Measurements from ENCODE around the gene CCIN. TPM values are rescaled to one million over a fixed set of nuclear protein-coding genes. Genes with fewer than 3 reads are reported as not detected.
"Not testable (repeated sequence)": the region's sequence is repeated elsewhere in the genome, so short reads cannot be mapped to it uniquely, and the experiment has no call there.

Gene CCIN
- total and polyA plus RNA-seq, 12 donors = 0.12 to 0.15 TPM; not detected in 10

GRCh38 chr9:36177571-36177970, 8.4 kb downstream of the CCIN start:
- TF ChIP-seq, protein P1, sequence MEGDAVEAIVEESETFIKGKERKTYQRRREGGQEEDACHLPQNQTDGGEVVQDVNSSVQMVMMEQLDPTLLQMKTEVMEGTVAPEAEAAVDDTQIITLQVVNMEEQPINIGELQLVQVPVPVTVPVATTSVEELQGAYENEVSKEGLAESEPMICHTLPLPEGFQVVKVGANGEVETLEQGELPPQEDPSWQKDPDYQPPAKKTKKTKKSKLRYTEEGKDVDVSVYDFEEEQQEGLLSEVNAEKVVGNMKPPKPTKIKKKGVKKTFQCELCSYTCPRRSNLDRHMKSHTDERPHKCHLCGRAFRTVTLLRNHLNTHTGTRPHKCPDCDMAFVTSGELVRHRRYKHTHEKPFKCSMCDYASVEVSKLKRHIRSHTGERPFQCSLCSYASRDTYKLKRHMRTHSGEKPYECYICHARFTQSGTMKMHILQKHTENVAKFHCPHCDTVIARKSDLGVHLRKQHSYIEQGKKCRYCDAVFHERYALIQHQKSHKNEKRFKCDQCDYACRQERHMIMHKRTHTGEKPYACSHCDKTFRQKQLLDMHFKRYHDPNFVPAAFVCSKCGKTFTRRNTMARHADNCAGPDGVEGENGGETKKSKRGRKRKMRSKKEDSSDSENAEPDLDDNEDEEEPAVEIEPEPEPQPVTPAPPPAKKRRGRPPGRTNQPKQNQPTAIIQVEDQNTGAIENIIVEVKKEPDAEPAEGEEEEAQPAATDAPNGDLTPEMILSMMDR (IDR thresholded peaks at IDR 0.05) = no peak
- Histone ChIP-seq H3K9me3 (no peaks in the 10 kb centered on the region), H3K27ac (no peak overlapping the region), H3K27me3 (peaks cover 0 to 3% (median 0%) of the 10 kb centered on the region in 7 donors), H3K4me3 (no peak overlapping the region), H3K4me1 (no peaks in the 10 kb centered on the region), H3K36me3 (no peaks in the 10 kb centered on the region)
- WGBS, 2 donors = 76 to 79% methylated on average over 4 of the region's 4 CpGs
- intact Hi-C loops (cut with DNase I) = no loop called here
- ATAC-seq (no peak), DNase-seq (no peak)

DNA sequence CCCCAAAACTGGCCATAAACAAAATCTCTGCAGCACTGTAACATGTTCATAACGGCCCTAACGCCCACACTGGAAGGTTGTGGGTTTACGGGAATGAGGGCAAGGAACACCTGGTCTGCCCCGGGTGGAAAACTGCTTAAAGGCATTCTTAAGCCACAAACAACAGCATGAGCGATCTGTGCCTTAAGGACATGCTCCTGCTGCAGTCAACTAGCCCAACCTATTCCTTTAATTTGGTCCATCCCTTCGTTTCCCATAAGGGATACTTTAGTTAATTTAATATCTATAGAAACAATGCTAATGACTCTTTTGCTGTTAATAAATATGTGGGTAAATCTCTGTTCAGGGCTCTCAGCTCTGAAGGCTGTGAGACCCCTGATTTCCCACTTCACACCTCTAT, 11.1 kb downstream of the CCIN start:
- intact Hi-C loops (cut with DNase I) = not testable (repeated sequence)

DNA sequence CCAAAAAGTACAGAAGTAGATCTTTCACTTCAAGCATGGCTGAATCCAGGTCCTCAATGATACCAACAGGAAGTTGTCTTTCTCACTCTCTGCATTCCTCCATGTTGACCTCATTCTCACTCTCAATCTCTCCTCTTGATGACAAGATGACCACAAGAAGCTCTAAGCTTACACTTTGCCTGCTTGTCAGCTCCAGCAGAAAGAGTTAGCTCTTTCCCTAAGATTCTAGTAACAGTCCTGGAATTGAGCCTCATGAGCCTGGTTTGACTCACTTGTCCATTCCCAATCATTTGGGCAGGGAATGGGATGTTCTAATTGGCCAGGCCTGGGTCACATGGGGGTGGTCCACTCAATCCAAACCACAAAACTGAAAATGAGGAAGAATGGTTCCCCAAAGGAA, 18.2 kb downstream of the CCIN start:
- DNase-seq (no peak), ATAC-seq (no peak)
- intact Hi-C loops (cut with DNase I) = loop anchor here in 1 of 10 donors (5.0 kb wide), 1 partner anchor 140 kb away; no protein-coding TSS in a partner anchor
- Histone ChIP-seq H3K27ac (no peak overlapping the region), H3K4me1 (peaks cover 4 to 18% (median 13%) of the 10 kb centered on the region in 9 donors), H3K36me3 (no peaks in the 10 kb centered on the region), H3K27me3 (no peaks in the 10 kb centered on the region), H3K9me3 (no peaks in the 10 kb centered on the region), H3K4me3 (no peak overlapping the region)
- TF ChIP-seq, protein P1 (IDR thresholded peaks at IDR 0.05) = no peak

More for the DNA sequence above, 11.1 kb downstream of the CCIN start:
- not testable (repeated sequence) for H3K4me1 ChIP-seq, DNase-seq, ATAC-seq, H3K27ac ChIP-seq, H3K36me3 ChIP-seq, H3K9me3 ChIP-seq, H3K27me3 ChIP-seq, H3K4me3 ChIP-seq
- 91% methylated on average over 6 of the region's 6 CpGs for WGBS, 2 donors

GRCh38 chr9:36188212-36188611, 19.0 kb downstream of the CCIN start:
- WGBS, 2 donors = 87 to 90% methylated on average over 5 of the region's 5 CpGs
- DNase-seq (no peak), ATAC-seq (no peak)
- Histone ChIP-seq H3K36me3 (no peaks in the 10 kb centered on the region), H3K9me3 (no peaks in the 10 kb centered on the region), H3K27ac (no peak overlapping the region), H3K27me3 (no peaks in the 10 kb centered on the region), H3K4me1 (peaks cover 10 to 26% (median 21%) of the 10 kb centered on the region in 9 donors), H3K4me3 (no peak overlapping the region)
- TF ChIP-seq, protein P1 (IDR thresholded peaks at IDR 0.05) = no peak
- intact Hi-C loops (cut with DNase I) = loop anchor here in 1 of 10 donors (5.0 kb wide), 1 partner anchor 139 kb away; no protein-coding TSS in a partner anchor

DNA sequence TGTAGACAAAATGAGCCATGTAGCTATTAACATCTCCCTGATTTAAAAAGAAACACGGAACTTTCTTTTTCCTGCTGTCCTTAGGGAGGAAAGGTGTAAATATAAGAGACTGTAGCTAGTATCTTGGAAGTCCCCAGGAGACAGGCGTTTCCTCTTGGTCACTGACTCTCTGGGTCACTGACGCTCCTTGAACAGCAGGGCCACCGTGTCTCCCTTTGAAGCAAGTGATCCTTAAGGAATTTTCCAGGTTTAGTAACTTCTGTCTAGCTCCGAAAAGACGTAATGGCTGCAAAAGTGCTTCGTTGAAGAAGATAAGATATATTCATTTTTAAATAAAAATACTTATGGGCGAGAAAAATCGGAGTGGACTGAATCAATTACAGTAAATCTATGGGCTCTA, 20.8 kb downstream of the CCIN start:
- H3K27ac ChIP-seq = peak overlapping the region in 9 of 10 donors; percentile 83 to 95 (median 89)
- TF ChIP-seq, protein P1 (IDR thresholded peaks at IDR 0.05) = no peak
- H3K27me3 ChIP-seq = no peaks in the 10 kb centered on the region
- 5 to 6% methylated on average over 9 of the region's 9 CpGs for WGBS, 2 donors
- H3K4me3 ChIP-seq = peak overlapping the region; percentile 15 to 97 (median 85)
- peaks cover 0 to 11% (median 0%) of the 10 kb centered on the region in 9 donors for H3K36me3 ChIP-seq
- H3K9me3 ChIP-seq = no peaks in the 10 kb centered on the region
- DNase-seq = no peak
- intact Hi-C loops (cut with DNase I) = loop anchor here in 7 of 10 donors (2.0 to 10.0 kb wide), 6 partner anchors 67 to 372 kb away; partner anchors contain the start of gene GNE (in 2 of the 7)
- ATAC-seq = no peak
- H3K4me1 ChIP-seq = peaks cover 12 to 44% (median 38%) of the 10 kb centered on the region in 9 donors

All from heart right ventricle (tissue), 16 donors.